Heart right ventricle (tissue), 16 donors: ENCODE data around the gene TTN. TPM values are rescaled to one million over a fixed set of nuclear protein-coding genes. Genes with fewer than 3 reads are reported as not detected.

Source experiments
- ATAC-seq, 8 donors: fragments of 200-7000 bp; cut with Tn5 transposase; one replicate each; pipeline ENCODE4 v1.9.1; 2020; ENCODE audit warnings: mild to moderate bottlenecking in 8 of 8, moderate library complexity in 8 of 8, moderate number of reproducible peaks in 1 of 8
- DNase-seq, 2 donors: peaks; one replicate each; pipeline ENCODE4 v3.0.0-alpha.2; 2020
- H3K27ac ChIP-seq, 10 donors: fragments of 200-600 bp; sonication (generic) in 2 of 10; one replicate each; pipeline versions ENCODE4 v1.5.0 to v1.8.0; 2020 to 2022; ENCODE audit warnings: mild to moderate bottlenecking in 3 of 10
- H3K27me3 ChIP-seq, 7 donors: fragments of 200-600 bp; one replicate each; pipeline ENCODE4 v1.8.0; 2021 to 2022; ENCODE audit warnings: mild to moderate bottlenecking in 2 of 7
- H3K36me3 ChIP-seq, 9 donors: fragments of 200-600 bp; sonication (generic) in 1 of 9; one replicate each; pipeline versions ENCODE4 v1.5.0 to v1.8.0; 2020 to 2022; ENCODE audit warnings: mild to moderate bottlenecking in 2 of 9
- H3K4me1 ChIP-seq, 9 donors: fragments of 200-600 bp; sonication (generic) in 1 of 9; one replicate each; pipeline versions ENCODE4 v1.5.0 to v1.8.0; 2020 to 2022; ENCODE audit warnings: mild to moderate bottlenecking in 4 of 9
- H3K4me3 ChIP-seq, 10 donors: fragments of 200-600 bp; sonication (generic) in 2 of 10; one replicate each; pipeline versions ENCODE4 v1.5.0 to v1.8.0; 2020 to 2022; ENCODE audit warnings: mild to moderate bottlenecking in 7 of 10, moderate library complexity in 2 of 10
- H3K9me3 ChIP-seq, 11 donors: fragments of 200-600 bp in 10 of 11; sonication (generic) in 2 of 11; one replicate each; pipeline versions ENCODE4 v1.5.0 to v1.8.0; 2013 to 2022; ENCODE audit warnings: mild to moderate bottlenecking in 2 of 11, control low read depth in 1 of 11, moderate library complexity in 1 of 11
- WGBS, 2 donors: extraction: QIAGEN DNeasy Blood & Tissue Kit; methylation state at CpG; one replicate each; pipeline ENCODE4 v1.1.7; 2013; ENCODE audit warnings: inconsistent platforms in 1 of 2; 5-methylcytosine and 5-hydroxymethylcytosine counted together
- intact Hi-C, 10 donors: fragments of 100-400 bp; cut with DNase I; formaldehyde crosslinking; loops; one replicate each; pipeline versions ENCODE4 v1.11.1 to v1.14.2; 2022
- polyA plus RNA-seq, 2 donors: library from polyadenylated mRNA; stranded (reverse); fragments of 200-250 nt; gene quantifications; one replicate each; pipeline ENCODE4 v1.2.3, GENCODE V29; 2013
- total RNA-seq, 10 donors: library from RNA; stranded (reverse); fragmentation: NEBNext Ultra II Directional in 3 of 10; extraction: Animal tissue kit (Norgen Biotek cat#: 25700) in 3 of 10; gene quantifications; one replicate each; pipeline versions ENCODE4 v1.2.1 to v1.2.4, GENCODE V29; 2021 to 2023
- TF ChIP-seq, protein P1 (sequence below), 9 donors: fragments of 200-600 bp; sonication (generic) in 2 of 9; IDR thresholded peaks; one replicate each; pipeline versions ENCODE4 v1.5.0 to v1.8.0; 2021 to 2022; ENCODE audit warnings: antibody characterized with exemption in 9 of 9, mild to moderate bottlenecking in 5 of 9, moderate library complexity in 1 of 9
- donor health status: Arrhythmogenic right ventricular cardiomyopathy.
- donor health status: ischemic (EF 13 %, LVEDD 7.1; RV severe dilation, severe dysfunction).
- donor health status: healthy with polysubstance abuse.
- donor health status: DM: no; HTN: yes; CAD: no.
- donor health status: DM: no; HTN: no; CAD: no.
- donor health status: ischemic (EF 25% LVEDD 6.9; RV normal size, moderate dysfunction).
- donor health status: ischemic (EF 25% LVEDD 5.7; RV mildly dilated, moderate dysfunction).
- donor health status: healthy.
- donor health status: DM: yes; HTN: yes; CAD: no.
- donor health status: Ischemic cardiomyopathy.
- donor health status: ischemic (EF 35%, LVEDD 5.7; RV mildly dilated, moderate dysfunction).
- donor health status: nonischemic (EF 11% LVEDD 7.7; RV severe dilation, severe dysfunction).
- donor health status: DM: yes; HTN: yes; CAD: no.
- donor health status: PGD.
- donor health status: ischemic (EF 29% LVEDD 5.4; RV normal size, mild dysfunction).
- donor health status: nonischemic (EF 23%, LVEDD 6.1; RV moderate dilation, normal function).

TTN gene
- total and polyA plus RNA-seq, 12 donors, result 65.7 to 4,921 (median 3,636) TPM

DNA sequence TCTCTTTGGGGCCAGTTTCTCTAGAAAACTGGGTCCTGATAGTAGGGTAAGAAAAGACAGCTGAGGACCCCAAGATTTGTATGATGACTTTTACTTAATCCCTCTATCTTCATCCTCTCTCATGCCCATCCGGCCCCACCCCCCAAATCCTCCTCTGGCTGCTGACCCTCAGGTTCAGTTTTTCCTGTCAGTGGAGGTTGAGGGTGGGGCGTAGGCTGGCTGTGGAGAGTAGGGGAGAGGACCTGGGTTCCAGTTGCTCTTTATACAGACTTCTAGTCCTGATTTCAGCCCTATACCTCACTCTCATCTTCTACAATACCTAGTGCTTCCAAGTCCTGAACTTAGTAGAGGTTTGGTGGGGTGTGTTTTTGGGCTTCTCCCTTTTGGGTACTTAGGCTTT, 298.6 kb downstream of the TTN start:
- Histone ChIP-seq H3K27ac (no peak overlapping the region), H3K36me3 (peaks cover 0 to 85% (median 13%) of the 10 kb centered on the region in 9 donors)
- intact Hi-C loops, result no loop called here

DNA sequence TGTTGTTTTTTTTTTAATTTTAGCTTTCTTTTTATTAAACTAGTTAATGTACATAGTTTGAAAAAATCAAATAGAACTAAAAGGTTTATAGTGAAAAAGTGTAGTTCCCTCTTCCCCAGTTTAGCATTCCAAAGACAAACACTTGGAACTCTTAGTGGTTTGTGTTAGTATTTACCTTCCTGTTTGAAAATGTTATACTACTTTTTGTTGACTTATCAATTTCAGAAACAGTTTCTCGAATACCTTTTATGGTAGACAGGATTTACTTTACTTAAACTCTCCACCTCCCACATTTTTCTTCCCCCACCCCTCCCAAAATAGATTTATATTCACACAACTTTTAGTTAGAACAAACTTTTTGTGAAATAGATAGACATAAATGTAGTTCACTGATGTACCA, 300.3 kb downstream of the TTN start:
- DNase-seq (no peak), ATAC-seq (no peak)
- TF ChIP-seq, protein P1, sequence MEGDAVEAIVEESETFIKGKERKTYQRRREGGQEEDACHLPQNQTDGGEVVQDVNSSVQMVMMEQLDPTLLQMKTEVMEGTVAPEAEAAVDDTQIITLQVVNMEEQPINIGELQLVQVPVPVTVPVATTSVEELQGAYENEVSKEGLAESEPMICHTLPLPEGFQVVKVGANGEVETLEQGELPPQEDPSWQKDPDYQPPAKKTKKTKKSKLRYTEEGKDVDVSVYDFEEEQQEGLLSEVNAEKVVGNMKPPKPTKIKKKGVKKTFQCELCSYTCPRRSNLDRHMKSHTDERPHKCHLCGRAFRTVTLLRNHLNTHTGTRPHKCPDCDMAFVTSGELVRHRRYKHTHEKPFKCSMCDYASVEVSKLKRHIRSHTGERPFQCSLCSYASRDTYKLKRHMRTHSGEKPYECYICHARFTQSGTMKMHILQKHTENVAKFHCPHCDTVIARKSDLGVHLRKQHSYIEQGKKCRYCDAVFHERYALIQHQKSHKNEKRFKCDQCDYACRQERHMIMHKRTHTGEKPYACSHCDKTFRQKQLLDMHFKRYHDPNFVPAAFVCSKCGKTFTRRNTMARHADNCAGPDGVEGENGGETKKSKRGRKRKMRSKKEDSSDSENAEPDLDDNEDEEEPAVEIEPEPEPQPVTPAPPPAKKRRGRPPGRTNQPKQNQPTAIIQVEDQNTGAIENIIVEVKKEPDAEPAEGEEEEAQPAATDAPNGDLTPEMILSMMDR (IDR thresholded peaks at IDR 0.05), result no peak
- H3K4me1 ChIP-seq, result peaks cover 0 to 8% (median 0%) of the 10 kb centered on the region in 9 donors
- peaks cover 0 to 90% (median 26%) of the 10 kb centered on the region in 9 donors for H3K36me3 ChIP-seq
- no peak overlapping the region for H3K27ac ChIP-seq
- H3K27me3 ChIP-seq, result no peaks in the 10 kb centered on the region
- 95 to 96% methylated on average over 1 of the region's 1 CpG for WGBS, 2 donors
- intact Hi-C loops, result no loop called here
- no peak overlapping the region for H3K4me3 ChIP-seq
- H3K9me3 ChIP-seq, result no peaks in the 10 kb centered on the region

More for the DNA sequence above, 298.6 kb downstream of the TTN start:
- 94 to 98% methylated on average over 2 of the region's 2 CpGs for WGBS, 2 donors
- H3K27me3 ChIP-seq, result no peaks in the 10 kb centered on the region
- TF ChIP-seq, protein P1 (IDR thresholded peaks at IDR 0.05), result no peak
- DNase-seq (no peak), ATAC-seq (no peak)
- H3K4me1 ChIP-seq, result peaks cover 0 to 8% (median 0%) of the 10 kb centered on the region in 9 donors
- no peak overlapping the region for H3K4me3 ChIP-seq
- H3K9me3 ChIP-seq, result no peaks in the 10 kb centered on the region

DNA sequence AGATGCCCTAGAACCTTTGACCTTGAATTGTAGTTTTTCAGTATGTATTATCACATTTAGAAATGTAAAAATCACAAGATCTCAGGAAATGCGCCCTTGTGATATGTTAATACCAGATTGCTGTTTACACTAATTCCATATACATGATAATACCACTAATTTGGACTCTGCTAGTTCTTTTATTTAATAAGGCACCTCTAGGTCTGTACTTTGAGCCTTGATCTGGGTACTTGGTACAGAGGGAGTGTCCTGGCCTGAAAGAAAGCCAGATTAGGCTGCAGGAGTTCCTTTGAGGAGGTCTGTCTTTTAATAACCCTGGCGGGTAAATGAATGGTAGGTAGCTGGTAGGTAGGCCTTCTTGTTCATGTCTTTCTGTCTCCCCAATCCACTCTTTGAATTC, 300.7 kb downstream of the TTN start:
- 90 to 98% methylated on average over 2 of the region's 2 CpGs for WGBS, 2 donors
- TF ChIP-seq, protein P1 (IDR thresholded peaks at IDR 0.05), result no peak
- ATAC-seq (no peak), DNase-seq (no peak)
- Histone ChIP-seq H3K36me3 (peaks cover 0 to 91% (median 29%) of the 10 kb centered on the region in 9 donors), H3K27ac (no peak overlapping the region), H3K27me3 (no peaks in the 10 kb centered on the region), H3K9me3 (no peaks in the 10 kb centered on the region), H3K4me1 (peaks cover 0 to 8% (median 0%) of the 10 kb centered on the region in 9 donors), H3K4me3 (no peak overlapping the region)
- intact Hi-C loops, result no loop called here

DNA sequence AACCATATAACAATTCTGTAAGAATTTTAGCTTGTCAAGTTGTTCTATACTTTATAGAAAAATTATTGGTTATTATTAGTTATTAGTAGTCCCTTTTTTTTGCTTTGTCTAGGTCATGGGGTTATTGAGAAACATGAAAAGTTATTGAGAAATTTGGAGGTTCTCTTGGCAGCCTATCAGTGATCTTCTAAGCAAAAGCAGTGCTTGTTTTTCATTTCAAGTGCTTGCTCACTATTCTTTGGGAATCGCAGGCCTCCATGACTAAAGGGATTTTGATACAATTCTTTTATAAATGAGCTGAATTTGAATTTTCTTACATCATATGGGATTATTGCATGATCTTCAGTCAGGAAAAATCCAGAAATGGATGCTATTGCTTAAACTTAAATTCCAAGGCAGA, 301.1 kb downstream of the TTN start:
- intact Hi-C loops, result no loop called here
- peaks cover 0 to 91% (median 33%) of the 10 kb centered on the region in 9 donors for H3K36me3 ChIP-seq
- no peak overlapping the region for H3K4me3 ChIP-seq
- H3K9me3 ChIP-seq, result no peaks in the 10 kb centered on the region
- 93 to 95% methylated on average over 1 of the region's 1 CpG for WGBS, 2 donors
- no peak for DNase-seq
- ATAC-seq, result no peak
- no peaks in the 10 kb centered on the region for H3K27me3 ChIP-seq
- TF ChIP-seq, protein P1 (IDR thresholded peaks at IDR 0.05), result no peak
- peaks cover 0 to 8% (median 0%) of the 10 kb centered on the region in 9 donors for H3K4me1 ChIP-seq
- H3K27ac ChIP-seq, result no peak overlapping the region
